H1 (cell line): ENCODE results near the gene CHRNA3. TPM values are rescaled to one million over a fixed set of nuclear protein-coding genes. Genes with fewer than 3 reads are reported as not detected.

Source experiments
- BACH1 ChIP-seq: IDR thresholded peaks from 2 replicates; pipeline ENCODE4 v1.6.1; 2012; ENCODE audit warnings: low read length, improper control_type of control experiment
- CHD2 ChIP-seq: IDR thresholded peaks from 2 replicates; pipeline ENCODE4 v1.6.1; 2012; ENCODE audit warnings: low read length, improper control_type of control experiment
- CHD7 ChIP-seq: fragments of 300-600 bp; sonication (generic); IDR thresholded peaks from 2 replicates; pipeline ENCODE4 v1.7.1; 2012; ENCODE audit warnings: low read length, moderate library complexity, mild to moderate bottlenecking, inconsistent platforms; ENCODE audit not compliant: insufficient replicate concordance
- GABPA ChIP-seq: IDR thresholded peaks from 2 replicates; pipeline ENCODE4 v1.6.1; 2011; ENCODE audit warnings: mild to moderate bottlenecking, low read length, moderate library complexity, borderline replicate concordance; ENCODE audit not compliant: insufficient read depth
- KDM1A ChIP-seq: fragments of 200-600, 300-600 bp; sonication (generic); IDR thresholded peaks from 2 replicates; pipeline ENCODE4 v1.7.1; 2016; ENCODE audit warnings: mild to moderate bottlenecking, low read length, borderline replicate concordance
- TAF7 ChIP-seq: optimal IDR thresholded peaks from 2 replicates; pipeline ENCODE3; 2011; ENCODE audit warnings: low read depth, mild to moderate bottlenecking, inconsistent platforms, low read length, moderate library complexity, borderline replicate concordance
- polyA plus RNA-seq, 7 experiments: library from polyadenylated mRNA; depleted of rRNA in 3 of 7; stranded (reverse) in 5 of 7; unstranded in 2 of 7; fragments of >200 nt in 5 of 7; fragments of 200-250 nt in 2 of 7; gene quantifications; 1 replicate in 5 of 7; 2 replicates in 1 of 7; 4 replicates in 1 of 7; pipeline versions ENCODE4 v1.2.1 to v1.2.3, GENCODE V29; 2011 to 2013; ENCODE audit warnings: missing spikeins in 2 of 7, mixed read lengths in 2 of 7
- total RNA-seq: library from RNA; stranded (reverse); fragmentation: NEBNext Ultra II Directional; extraction: Animal tissue kit (Norgen Biotek cat#: 25700); gene quantifications from 2 replicates; pipeline ENCODE4 v1.2.1, GENCODE V29; 2021

Gene CHRNA3
- total and polyA plus RNA-seq, 2 of the 8 experiments (the other 6 are each of a cell fraction or from before 2014, with no cell fraction given), result 2.1 to 4.7 TPM

DNA sequence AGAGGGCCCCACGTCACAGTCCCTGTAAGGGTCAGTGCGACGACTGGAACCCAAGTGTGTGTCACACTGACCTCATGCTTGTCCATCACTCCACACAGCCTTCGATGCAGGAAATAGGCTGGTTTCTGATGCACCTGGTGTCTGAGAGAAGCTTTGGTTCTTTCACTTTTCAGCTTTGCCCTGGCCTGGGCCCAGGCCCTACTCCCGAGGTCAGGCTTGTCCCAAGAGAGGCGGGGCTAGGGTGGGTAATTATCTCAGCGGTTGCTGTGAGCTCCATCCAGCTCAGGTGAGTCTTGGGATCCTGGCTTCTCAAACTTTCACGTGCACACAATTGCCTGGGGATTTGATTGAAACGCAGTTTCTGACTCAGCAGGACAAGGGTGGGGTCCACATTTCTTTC is 39.8 kb upstream of the CHRNA3 start (continued):
- TF ChIP-seq BACH1, result no peak
- TF ChIP-seq KDM1A, result no peak
- no peak for TF ChIP-seq TAF7
- no peak for TF ChIP-seq CHD7
- no peak for TF ChIP-seq GABPA
- no peak for TF ChIP-seq CHD2
- TF ChIP-seq, all 59 proteins: peak for 0
